ENCODE results near the gene BAZ2A.
"Not testable (repeated sequence)": the region's sequence is repeated elsewhere in the genome, so short reads cannot be mapped to it uniquely, and the experiment has no call there.

- not testable (repeated sequence) for TF ChIP-seq REST (IDR thresholded peaks at IDR 0.05; ENCODE audit: insufficient replicate concordance, low read depth); GABPA (IDR thresholded peaks at IDR 0.05; ENCODE audit: low read depth); SPI1 (IDR thresholded peaks at IDR 0.05; ENCODE audit: borderline replicate concordance, low read depth); POLR2AphosphoS5 (IDR thresholded peaks at IDR 0.05; ENCODE audit: low read depth)
- TF ChIP-seq, protein P1, sequence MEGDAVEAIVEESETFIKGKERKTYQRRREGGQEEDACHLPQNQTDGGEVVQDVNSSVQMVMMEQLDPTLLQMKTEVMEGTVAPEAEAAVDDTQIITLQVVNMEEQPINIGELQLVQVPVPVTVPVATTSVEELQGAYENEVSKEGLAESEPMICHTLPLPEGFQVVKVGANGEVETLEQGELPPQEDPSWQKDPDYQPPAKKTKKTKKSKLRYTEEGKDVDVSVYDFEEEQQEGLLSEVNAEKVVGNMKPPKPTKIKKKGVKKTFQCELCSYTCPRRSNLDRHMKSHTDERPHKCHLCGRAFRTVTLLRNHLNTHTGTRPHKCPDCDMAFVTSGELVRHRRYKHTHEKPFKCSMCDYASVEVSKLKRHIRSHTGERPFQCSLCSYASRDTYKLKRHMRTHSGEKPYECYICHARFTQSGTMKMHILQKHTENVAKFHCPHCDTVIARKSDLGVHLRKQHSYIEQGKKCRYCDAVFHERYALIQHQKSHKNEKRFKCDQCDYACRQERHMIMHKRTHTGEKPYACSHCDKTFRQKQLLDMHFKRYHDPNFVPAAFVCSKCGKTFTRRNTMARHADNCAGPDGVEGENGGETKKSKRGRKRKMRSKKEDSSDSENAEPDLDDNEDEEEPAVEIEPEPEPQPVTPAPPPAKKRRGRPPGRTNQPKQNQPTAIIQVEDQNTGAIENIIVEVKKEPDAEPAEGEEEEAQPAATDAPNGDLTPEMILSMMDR (IDR thresholded peaks at IDR 0.05; ENCODE audit: insufficient read depth, low read length): not testable (repeated sequence)
Observed at GRCh38 chr12:56653781-56654180, 23.7 kb upstream of the BAZ2A start.

All from HL-60 (cell line).